GM12878 (cell line): ENCODE measurements around the gene SLC6A8. TPM values are rescaled to one million over a fixed set of nuclear protein-coding genes. Genes with fewer than 3 reads are reported as not detected.

Experiments used
- ATAC-seq: fragments of 200-7000 bp; cut with Tn5 transposase; 3 replicates; pipeline ENCODE4 v1.9.1; 2020; ENCODE audit warnings: mild to moderate bottlenecking, moderate library complexity
- BruUV-seq: library from RNA; stranded (reverse); fragments of 400-500 nt; replicated peaks from 2 replicates; lab custom pipeline; 2021; lab: Mats Ljungman, UMichigan
- CTCF ChIA-PET: fragments of 300-600 bp; sonication (Branson Sonifier 250); formaldehyde crosslinking; extraction: SDS; loops from one replicate; lab custom pipeline; 2021; ENCODE audit warnings: inconsistent platforms; lab: Yijun Ruan, JAX
- POLR2A ChIA-PET: fragments of 350-600 bp; formaldehyde crosslinking; extraction: SDS; loops from one replicate; lab custom pipeline; 2021; ENCODE audit warnings: inconsistent platforms; lab: Charles Lee
- RAD21 ChIA-PET: fragments of 300-600 bp; sonication (Branson Sonifier 250); formaldehyde crosslinking; loops from one replicate; lab custom pipeline; 2023; ENCODE audit warnings: antibody characterized with exemption; ENCODE audit not compliant: unreplicated experiment; lab: Charles Lee
- SMC1A ChIA-PET: fragments of 300-600 bp; sonication (Branson Sonifier 250); formaldehyde crosslinking; loops from one replicate; lab custom pipeline; 2023; ENCODE audit not compliant: unreplicated experiment, uncharacterized antibody; lab: Charles Lee
- DNase-seq: peaks from one replicate; pipeline ENCODE4 v3.0.0-alpha.2; 2011; ENCODE audit warnings: low read depth, low spot score
- FAIRE-seq: peaks from 3 replicates; lab custom pipeline; 2011; peaks lifted over from hg19 to GRCh38; lab: Jason Lieb, UNC
- H2AFZ ChIP-seq: 2 replicates; pipeline ENCODE4 v1.6.0; 2011; ENCODE audit warnings: low read depth, low read length, control low read depth; ENCODE audit not compliant: control insufficient read depth
- H3K27ac ChIP-seq: 2 replicates; pipeline ENCODE4 v1.5.1; 2011; ENCODE audit warnings: control low read depth; ENCODE audit not compliant: control insufficient read depth, insufficient read depth
- H3K27me3 ChIP-seq, 2 experiments: replicated peaks in 1 of 2; 2 replicates each; pipeline versions ENCODE4 v1.6.0 to v1.6.1; 2011; ENCODE audit warnings: low read length in 1 of 2; ENCODE audit not compliant: control insufficient read depth in 2 of 2, insufficient read depth in 2 of 2
- H3K36me3 ChIP-seq, 2 experiments: 2 replicates each; pipeline ENCODE4 v1.5.1; 2011; ENCODE audit warnings: low read length in 1 of 2; ENCODE audit not compliant: control insufficient read depth in 2 of 2, insufficient read depth in 2 of 2
- H3K4me1 ChIP-seq: 2 replicates; pipeline ENCODE4 v1.6.1; 2011; ENCODE audit warnings: mild to moderate bottlenecking, low read length, moderate library complexity, mixed read lengths; ENCODE audit not compliant: control insufficient read depth, insufficient read depth
- H3K4me2 ChIP-seq: 2 replicates; pipeline ENCODE4 v1.6.0; 2011; ENCODE audit warnings: control low read depth; ENCODE audit not compliant: control insufficient read depth, insufficient read depth
- H3K4me3 ChIP-seq: fragments of 200-600 bp; sonication (generic); 2 replicates; pipeline ENCODE4 v1.5.1; 2016
- H3K79me2 ChIP-seq: 2 replicates; pipeline ENCODE4 v1.6.0; 2011; ENCODE audit warnings: low read length; ENCODE audit not compliant: control insufficient read depth, insufficient read depth
- H3K9ac ChIP-seq: 2 replicates; pipeline ENCODE4 v1.8.0; 2011; ENCODE audit warnings: low read length, control low read depth, mixed read lengths; ENCODE audit not compliant: control insufficient read depth, insufficient read depth
- H3K9me3 ChIP-seq: replicated peaks from 3 replicates; pipeline ENCODE4 v1.5.1; 2011; ENCODE audit warnings: mild to moderate bottlenecking, low read length; ENCODE audit not compliant: control insufficient read depth, insufficient read depth
- H4K20me1 ChIP-seq: 2 replicates; pipeline ENCODE4 v1.6.0; 2011; ENCODE audit not compliant: control insufficient read depth, insufficient read depth
- CBX5 ChIP-seq: sonication (generic); IDR thresholded peaks from 2 replicates; pipeline ENCODE4 v1.6.1; 2016; ENCODE audit warnings: low read depth, moderate library complexity, mild to moderate bottlenecking, inconsistent platforms
- CEBPB ChIP-seq, 2 experiments: fragments of 150-350 bp in 1 of 2; IDR thresholded peaks; 2 replicates each; pipeline ENCODE4 v1.6.1; 2012 to 2014; ENCODE audit warnings: low read depth in 2 of 2, low read length in 2 of 2, borderline replicate concordance in 1 of 2, inconsistent platforms in 1 of 2
- MYB ChIP-seq: fragments of 150-350 bp; IDR thresholded peaks from 2 replicates; pipeline ENCODE4 v1.6.1; 2014; ENCODE audit warnings: mild to moderate bottlenecking, low read depth, low read length, borderline replicate concordance
- SUPT20H ChIP-seq: IDR thresholded peaks from 2 replicates; pipeline ENCODE4 v1.6.1; 2011; ENCODE audit warnings: low read depth, mild to moderate bottlenecking, low read length, moderate library complexity, borderline replicate concordance; ENCODE audit not compliant: control insufficient read depth
- TBL1XR1 ChIP-seq: IDR thresholded peaks from 2 replicates; pipeline ENCODE4 v1.6.1; 2012; ENCODE audit warnings: low read depth, low read length, improper control_type of control experiment
- TCF7 ChIP-seq: IDR thresholded peaks from 2 replicates; pipeline ENCODE4 v1.6.1; 2014; ENCODE audit warnings: antibody characterized with exemption, borderline replicate concordance
- YBX1 ChIP-seq: fragments of 450-650 bp; IDR thresholded peaks from 2 replicates; pipeline ENCODE4 v1.6.1; 2016; ENCODE audit warnings: antibody characterized with exemption
- WGBS: methylation state at CpG from one replicate; pipeline ENCODE4 v1.1.6; 2016; ENCODE audit warnings: low lambda C conversion rate; ENCODE audit not compliant: insufficient replicate concordance, insufficient coverage; ENCODE audit errors: missing lambda C conversion rate; 5-methylcytosine and 5-hydroxymethylcytosine counted together
- in situ Hi-C: fragments of 300-500 bp; cut with MboI; formaldehyde crosslinking; loops from 9 replicates; pipeline ENCODE4 v1.14.3; 2018; ENCODE audit warnings: mixed read lengths
- intact Hi-C: fragments of 100-400 bp; cut with micrococcal nuclease; formaldehyde crosslinking; loops from one replicate; pipeline ENCODE4 v1.14.2; 2022; ENCODE audit not compliant: unreplicated experiment
- polyA plus RNA-seq, 11 experiments: library from polyadenylated mRNA; depleted of rRNA in 4 of 11; unstranded in 6 of 11; stranded (reverse) in 5 of 11; fragments of >200 nt; fragmentation: Nextera tagmentation in 4 of 11; fragmentation: Illumina TruSeq in 1 of 11; extraction: Ambion mirVana in 4 of 11; extraction: Trizol in 1 of 11; gene quantifications; 1 replicate in 1 of 11; 2 replicates in 10 of 11; pipeline versions ENCODE4 v1.2.1 to v1.2.3, GENCODE V29; 2011 to 2016; ENCODE audit warnings: inconsistent platforms in 2 of 11, missing spikeins in 2 of 11, low read depth in 1 of 11
- total RNA-seq, 4 experiments: library from RNA; depleted of rRNA in 3 of 4; stranded (reverse); fragments of >200 nt in 3 of 4; fragmentation: Illumina TruSeq in 1 of 4; extraction: Trizol in 1 of 4; gene quantifications; 2 replicates each; pipeline versions ENCODE4 v1.2.1 to v1.2.3, GENCODE V29; 2013 to 2021
- TF ChIP-seq, protein P1 (sequence below): IDR thresholded peaks from 2 replicates; pipeline ENCODE4 v1.6.1; 2012; ENCODE audit warnings: improper control_type of control experiment, low read depth, low read length; ENCODE audit not compliant: insufficient replicate concordance
- TF ChIP-seq, protein P2 (sequence below): IDR thresholded peaks from 2 replicates; pipeline ENCODE4 v1.6.1; 2012; ENCODE audit warnings: low read depth, low read length, improper control_type of control experiment
- TF ChIP-seq, protein P3 (sequence below): fragments of 450-650 bp; IDR thresholded peaks from 2 replicates; pipeline ENCODE4 v1.6.1; 2017; ENCODE audit warnings: mild to moderate bottlenecking, moderate library complexity

Gene SLC6A8
- total and polyA plus RNA-seq, 10 of the 15 experiments (the other 5 are each of a cell fraction or from before 2014, with no cell fraction given), result 0.01 to 0.72 (median 0.17) TPM; not detected in 6

GRCh38 chrX:153674219-153674851 lies 13.4 kb upstream of the SLC6A8 start:
- 62% methylated on average over 27 of the region's 27 CpGs for WGBS
- ATAC-seq (no peak), DNase-seq (no peak), FAIRE-seq (no peak)
- ChIA-PET RAD21 (no interaction called here), SMC1A (no interaction called here), CTCF (no interaction called here), POLR2A (no interaction called here)
- Histone ChIP-seq H3K4me1 (no peaks in the 10 kb centered on the region), H3K4me2 (no peak overlapping the region), H3K4me3 (no peak overlapping the region), H2AFZ (no peak overlapping the region), H3K27me3 (no peaks in the 10 kb centered on the region), H3K9ac (no peak overlapping the region), H3K27ac (no peak overlapping the region), H3K79me2 (no peaks in the 10 kb centered on the region), H3K36me3 (no peaks in the 10 kb centered on the region), H4K20me1 (no peaks in the 10 kb centered on the region; the same call in 1 of the 2 replicates), H3K9me3 (no peaks in the 10 kb centered on the region; the same call in 2 of the 3 replicates)
- intact Hi-C loops, result no loop called here
- BruUV-seq, result no TSS peak
- in situ Hi-C loops, result loop anchor here (5.0 to 10.0 kb wide), 2 partner anchors 60 to 727 kb away; no protein-coding TSS in a partner anchor
- no peak for TF ChIP-seq YBX1
- no peak for TF ChIP-seq CBX5
- TF ChIP-seq CEBPB (IDR thresholded peaks at IDR 0.05; ENCODE audit: borderline replicate concordance in 1 of 2, low read depth in 2 of 2, low read length in 2 of 2), result no peak
- no peak for TF ChIP-seq TBL1XR1
- TF ChIP-seq SUPT20H, result no peak
- TF ChIP-seq MYB, result no peak
- TF ChIP-seq TCF7, result no peak
- TF ChIP-seq, protein P1, sequence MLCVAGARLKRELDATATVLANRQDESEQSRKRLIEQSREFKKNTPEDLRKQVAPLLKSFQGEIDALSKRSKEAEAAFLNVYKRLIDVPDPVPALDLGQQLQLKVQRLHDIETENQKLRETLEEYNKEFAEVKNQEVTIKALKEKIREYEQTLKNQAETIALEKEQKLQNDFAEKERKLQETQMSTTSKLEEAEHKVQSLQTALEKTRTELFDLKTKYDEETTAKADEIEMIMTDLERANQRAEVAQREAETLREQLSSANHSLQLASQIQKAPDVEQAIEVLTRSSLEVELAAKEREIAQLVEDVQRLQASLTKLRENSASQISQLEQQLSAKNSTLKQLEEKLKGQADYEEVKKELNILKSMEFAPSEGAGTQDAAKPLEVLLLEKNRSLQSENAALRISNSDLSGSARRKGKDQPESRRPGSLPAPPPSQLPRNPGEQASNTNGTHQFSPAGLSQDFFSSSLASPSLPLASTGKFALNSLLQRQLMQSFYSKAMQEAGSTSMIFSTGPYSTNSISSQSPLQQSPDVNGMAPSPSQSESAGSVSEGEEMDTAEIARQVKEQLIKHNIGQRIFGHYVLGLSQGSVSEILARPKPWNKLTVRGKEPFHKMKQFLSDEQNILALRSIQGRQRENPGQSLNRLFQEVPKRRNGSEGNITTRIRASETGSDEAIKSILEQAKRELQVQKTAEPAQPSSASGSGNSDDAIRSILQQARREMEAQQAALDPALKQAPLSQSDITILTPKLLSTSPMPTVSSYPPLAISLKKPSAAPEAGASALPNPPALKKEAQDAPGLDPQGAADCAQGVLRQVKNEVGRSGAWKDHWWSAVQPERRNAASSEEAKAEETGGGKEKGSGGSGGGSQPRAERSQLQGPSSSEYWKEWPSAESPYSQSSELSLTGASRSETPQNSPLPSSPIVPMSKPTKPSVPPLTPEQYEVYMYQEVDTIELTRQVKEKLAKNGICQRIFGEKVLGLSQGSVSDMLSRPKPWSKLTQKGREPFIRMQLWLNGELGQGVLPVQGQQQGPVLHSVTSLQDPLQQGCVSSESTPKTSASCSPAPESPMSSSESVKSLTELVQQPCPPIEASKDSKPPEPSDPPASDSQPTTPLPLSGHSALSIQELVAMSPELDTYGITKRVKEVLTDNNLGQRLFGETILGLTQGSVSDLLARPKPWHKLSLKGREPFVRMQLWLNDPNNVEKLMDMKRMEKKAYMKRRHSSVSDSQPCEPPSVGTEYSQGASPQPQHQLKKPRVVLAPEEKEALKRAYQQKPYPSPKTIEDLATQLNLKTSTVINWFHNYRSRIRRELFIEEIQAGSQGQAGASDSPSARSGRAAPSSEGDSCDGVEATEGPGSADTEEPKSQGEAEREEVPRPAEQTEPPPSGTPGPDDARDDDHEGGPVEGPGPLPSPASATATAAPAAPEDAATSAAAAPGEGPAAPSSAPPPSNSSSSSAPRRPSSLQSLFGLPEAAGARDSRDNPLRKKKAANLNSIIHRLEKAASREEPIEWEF, result no peak
- TF ChIP-seq, protein P2, sequence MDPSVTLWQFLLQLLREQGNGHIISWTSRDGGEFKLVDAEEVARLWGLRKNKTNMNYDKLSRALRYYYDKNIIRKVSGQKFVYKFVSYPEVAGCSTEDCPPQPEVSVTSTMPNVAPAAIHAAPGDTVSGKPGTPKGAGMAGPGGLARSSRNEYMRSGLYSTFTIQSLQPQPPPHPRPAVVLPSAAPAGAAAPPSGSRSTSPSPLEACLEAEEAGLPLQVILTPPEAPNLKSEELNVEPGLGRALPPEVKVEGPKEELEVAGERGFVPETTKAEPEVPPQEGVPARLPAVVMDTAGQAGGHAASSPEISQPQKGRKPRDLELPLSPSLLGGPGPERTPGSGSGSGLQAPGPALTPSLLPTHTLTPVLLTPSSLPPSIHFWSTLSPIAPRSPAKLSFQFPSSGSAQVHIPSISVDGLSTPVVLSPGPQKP, result no peak
- TF ChIP-seq, protein P3, sequence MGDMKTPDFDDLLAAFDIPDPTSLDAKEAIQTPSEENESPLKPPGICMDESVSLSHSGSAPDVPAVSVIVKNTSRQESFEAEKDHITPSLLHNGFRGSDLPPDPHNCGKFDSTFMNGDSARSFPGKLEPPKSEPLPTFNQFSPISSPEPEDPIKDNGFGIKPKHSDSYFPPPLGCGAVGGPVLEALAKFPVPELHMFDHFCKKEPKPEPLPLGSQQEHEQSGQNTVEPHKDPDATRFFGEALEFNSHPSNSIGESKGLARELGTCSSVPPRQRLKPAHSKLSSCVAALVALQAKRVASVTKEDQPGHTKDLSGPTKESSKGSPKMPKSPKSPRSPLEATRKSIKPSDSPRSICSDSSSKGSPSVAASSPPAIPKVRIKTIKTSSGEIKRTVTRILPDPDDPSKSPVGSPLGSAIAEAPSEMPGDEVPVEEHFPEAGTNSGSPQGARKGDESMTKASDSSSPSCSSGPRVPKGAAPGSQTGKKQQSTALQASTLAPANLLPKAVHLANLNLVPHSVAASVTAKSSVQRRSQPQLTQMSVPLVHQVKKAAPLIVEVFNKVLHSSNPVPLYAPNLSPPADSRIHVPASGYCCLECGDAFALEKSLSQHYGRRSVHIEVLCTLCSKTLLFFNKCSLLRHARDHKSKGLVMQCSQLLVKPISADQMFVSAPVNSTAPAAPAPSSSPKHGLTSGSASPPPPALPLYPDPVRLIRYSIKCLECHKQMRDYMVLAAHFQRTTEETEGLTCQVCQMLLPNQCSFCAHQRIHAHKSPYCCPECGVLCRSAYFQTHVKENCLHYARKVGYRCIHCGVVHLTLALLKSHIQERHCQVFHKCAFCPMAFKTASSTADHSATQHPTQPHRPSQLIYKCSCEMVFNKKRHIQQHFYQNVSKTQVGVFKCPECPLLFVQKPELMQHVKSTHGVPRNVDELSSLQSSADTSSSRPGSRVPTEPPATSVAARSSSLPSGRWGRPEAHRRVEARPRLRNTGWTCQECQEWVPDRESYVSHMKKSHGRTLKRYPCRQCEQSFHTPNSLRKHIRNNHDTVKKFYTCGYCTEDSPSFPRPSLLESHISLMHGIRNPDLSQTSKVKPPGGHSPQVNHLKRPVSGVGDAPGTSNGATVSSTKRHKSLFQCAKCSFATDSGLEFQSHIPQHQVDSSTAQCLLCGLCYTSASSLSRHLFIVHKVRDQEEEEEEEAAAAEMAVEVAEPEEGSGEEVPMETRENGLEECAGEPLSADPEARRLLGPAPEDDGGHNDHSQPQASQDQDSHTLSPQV, result no peak
